Mucosa of gallbladder (tissue), 1 donor: ENCODE measurements around the gene CLEC16A. TPM values are rescaled to one million over a fixed set of nuclear protein-coding genes. Genes with fewer than 3 reads are reported as not detected.
"Not testable (repeated sequence)": the region's sequence is repeated elsewhere in the genome, so short reads cannot be mapped to it uniquely, and the experiment has no call there.

Experiments
- DNase-seq: peaks from one replicate; pipeline ENCODE4 v3.0.0-alpha.2; 2020; ENCODE audit warnings: low spot score
- total RNA-seq: library from RNA; stranded (reverse); gene quantifications from one replicate; pipeline ENCODE4 v1.2.1, GENCODE V29; 2021
- donor health status: DM: no; HTN: no; CAD: no.

CLEC16A gene
- total RNA-seq, 1 donor from 2014 or later: 27.6 TPM

DNA sequence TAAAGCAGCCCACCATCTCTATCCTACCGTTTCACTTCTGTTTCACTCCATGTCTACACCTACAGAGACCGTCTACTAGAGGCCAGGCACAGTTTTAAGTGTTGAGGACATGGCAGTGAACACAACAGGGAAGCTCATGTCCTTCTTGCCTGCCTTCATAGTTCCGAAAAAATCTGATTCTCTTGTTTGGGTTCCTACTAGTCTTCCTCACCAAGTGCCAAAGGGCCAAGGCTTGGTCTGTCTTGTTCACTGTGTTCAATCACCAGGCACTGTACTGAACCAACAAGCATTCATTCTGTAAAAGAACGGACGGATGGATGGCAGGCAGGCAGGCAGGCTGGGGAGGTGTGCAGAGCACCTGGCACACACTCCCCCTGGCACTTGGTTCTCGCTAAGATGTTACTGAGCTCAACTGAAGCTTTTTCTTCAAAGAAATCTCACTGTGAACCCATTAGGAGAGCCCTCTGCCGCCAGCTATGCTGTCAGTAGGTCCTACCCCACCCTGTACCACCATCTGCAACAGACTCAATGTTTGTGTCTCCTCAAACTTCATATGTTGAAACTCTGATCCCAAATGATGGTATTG, 4.6 kb upstream of the CLEC16A start:
- DNase-seq: no peak

DNA sequence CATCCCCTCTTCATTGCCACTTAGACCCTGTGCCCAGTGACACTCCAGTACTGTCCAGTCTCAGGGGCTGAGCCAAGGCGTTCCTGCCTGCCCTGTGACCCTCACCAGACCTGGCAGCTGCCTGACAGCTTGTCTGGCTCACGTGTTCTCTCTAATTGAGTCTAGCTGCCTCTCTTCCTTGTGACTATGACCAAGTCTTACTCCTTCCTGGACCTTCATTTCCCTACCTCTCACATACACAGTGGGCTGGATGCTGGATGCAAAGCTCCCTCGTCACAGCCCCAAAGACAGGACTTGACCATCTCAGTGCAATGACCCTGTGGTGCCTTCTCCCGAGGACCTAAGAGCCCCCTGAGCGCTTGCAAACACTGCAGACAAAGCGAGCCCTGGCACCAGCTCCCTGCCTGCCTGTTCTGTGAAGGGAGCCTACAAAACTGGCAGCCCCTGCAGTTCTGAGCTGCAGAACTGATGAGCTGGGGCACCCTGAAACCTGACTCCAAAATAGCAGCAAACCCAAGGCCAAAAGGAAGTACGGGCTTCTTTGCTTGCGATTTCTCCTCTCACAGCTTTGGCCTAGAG, 3.8 kb upstream of the CLEC16A start:
- no peak for DNase-seq

DNA sequence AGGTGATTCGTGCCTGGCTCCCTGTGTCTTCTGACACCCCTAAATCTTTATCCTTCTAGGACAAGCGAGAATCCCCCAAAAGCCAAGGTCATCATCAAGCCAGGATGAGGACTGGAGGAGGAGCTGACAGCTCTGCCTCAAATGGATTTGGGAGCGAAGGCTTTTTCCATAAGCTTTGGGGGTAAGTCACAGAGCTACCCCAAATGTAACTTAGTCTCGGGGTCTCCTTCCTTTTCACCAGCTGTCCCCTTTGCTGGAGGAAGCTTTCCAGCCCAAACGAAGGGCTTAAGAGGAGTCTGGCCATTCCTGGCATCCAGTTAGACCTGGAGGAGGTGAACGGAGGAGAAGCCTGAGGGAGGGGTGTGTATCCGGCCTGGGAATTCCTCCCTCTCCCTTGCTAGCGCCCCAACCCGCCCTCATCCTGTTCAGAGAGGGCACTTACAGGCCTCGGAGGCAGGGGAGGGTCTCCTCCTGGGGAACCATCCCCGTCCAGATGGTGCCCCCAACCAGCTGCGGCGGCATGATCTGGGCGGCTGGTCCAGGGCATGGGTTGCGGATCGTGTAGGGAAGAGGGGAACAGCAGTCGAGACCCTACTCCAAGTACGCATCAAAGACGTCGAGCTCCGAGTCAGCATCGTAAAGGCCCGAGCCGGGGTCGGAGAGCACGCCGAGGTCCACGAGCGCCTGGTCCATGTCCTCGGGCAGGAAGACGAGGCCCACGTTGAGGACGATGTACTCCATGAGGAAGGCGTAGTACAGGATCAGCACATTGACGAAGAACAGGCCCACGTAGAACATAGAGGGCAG, 3.0 kb upstream of the CLEC16A start:
- DNase-seq: no peak

GRCh38 chr16:10941935-10942351, 2.4 kb upstream of the CLEC16A start:
- DNase-seq: not testable (repeated sequence)

- peak; percentile 95 for DNase-seq
Observed at GRCh38 chr16:10942352-10943063, 1.9 kb upstream of the CLEC16A start, which contains the start of gene DEXI. Gene DEXI, minus strand, starts transcription at chr16:10942468. Its CDS starts 463 bp downstream, at chr16:10942005.

- no peak for DNase-seq
Observed at GRCh38 chr16:10943064-10943353, 1.4 kb upstream of the CLEC16A start.

GRCh38 chr16:10945065-10945787, 862 bp downstream of the CLEC16A start:
- no peak for DNase-seq

DNA sequence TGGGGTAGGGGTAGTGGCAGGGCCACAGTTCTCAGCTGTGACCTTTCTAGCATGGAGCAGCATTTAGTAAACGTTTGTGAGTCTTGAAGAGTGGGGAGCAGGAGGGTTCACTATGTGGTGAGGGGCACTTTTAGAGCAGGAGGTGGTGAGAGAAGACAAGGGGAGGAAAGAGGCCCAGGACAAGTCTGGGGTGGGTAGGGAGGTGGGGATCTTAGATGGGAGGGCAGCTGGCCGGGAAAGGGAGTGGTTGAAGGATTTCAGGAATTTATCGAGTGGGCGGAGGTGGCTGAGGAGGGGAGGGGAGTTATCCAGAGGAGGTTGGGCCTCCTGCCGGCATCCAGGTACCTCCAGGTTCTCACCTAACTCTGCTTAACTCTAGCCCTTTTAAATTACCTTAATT, 1.9 kb downstream of the CLEC16A start:
- DNase-seq: no peak

DNA sequence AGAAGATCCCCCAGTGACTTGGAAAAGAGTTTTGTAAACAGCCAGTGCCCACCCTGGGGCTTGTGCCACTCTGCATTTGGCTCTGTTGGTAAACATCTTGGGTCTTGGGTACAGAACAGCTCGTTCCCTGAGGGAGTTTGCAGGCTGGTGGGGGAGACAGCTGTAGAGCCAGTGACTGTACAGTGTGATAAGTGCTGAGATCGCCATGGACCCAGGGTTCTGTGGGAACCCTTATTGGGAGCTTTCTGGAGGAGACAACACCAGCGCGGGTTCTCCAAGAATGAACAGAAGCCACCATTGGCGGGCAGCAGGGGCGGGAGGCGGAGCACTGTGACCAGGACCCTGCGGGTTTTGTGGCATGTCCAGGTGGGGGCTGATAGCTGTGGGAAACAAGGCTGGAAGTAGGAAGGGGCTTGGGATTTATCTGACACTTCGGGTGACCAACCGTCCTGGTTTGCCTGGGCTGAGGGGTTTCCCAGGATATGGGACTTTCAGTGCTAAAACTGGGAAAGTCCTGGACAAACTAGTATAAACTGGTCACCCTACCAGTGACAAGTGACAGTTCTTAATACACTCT, 2.9 kb downstream of the CLEC16A start:
- DNase-seq: no peak

GRCh38 chr16:10949424-10949970, 5.1 kb downstream of the CLEC16A start:
- DNase-seq: no peak

- no peak for DNase-seq
Observed at GRCh38 chr16:10950393-10950792, 6.0 kb downstream of the CLEC16A start.

DNA sequence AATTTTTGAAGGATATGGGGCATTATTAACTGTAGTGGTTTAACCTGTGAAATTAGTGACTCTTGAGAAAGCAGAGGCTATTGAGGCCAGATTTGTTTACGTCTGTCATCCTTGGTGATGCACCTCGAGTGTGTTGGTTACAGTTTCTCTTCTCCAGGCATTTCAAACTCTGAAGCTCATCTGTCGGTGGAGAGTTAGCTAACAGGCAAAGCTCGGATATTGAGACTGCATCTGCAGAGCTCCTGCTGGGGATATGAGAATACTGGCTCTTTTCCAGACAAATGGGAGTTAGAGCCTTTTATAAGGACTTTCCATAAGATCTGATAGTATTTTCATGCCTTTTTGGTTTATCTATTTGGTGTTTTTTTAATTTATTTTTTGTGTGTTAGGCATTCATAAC, 6.7 kb downstream of the CLEC16A start:
- no peak for DNase-seq

GRCh38 chr16:10954903-10955302, 10.5 kb downstream of the CLEC16A start:
- DNase-seq: no peak

DNA sequence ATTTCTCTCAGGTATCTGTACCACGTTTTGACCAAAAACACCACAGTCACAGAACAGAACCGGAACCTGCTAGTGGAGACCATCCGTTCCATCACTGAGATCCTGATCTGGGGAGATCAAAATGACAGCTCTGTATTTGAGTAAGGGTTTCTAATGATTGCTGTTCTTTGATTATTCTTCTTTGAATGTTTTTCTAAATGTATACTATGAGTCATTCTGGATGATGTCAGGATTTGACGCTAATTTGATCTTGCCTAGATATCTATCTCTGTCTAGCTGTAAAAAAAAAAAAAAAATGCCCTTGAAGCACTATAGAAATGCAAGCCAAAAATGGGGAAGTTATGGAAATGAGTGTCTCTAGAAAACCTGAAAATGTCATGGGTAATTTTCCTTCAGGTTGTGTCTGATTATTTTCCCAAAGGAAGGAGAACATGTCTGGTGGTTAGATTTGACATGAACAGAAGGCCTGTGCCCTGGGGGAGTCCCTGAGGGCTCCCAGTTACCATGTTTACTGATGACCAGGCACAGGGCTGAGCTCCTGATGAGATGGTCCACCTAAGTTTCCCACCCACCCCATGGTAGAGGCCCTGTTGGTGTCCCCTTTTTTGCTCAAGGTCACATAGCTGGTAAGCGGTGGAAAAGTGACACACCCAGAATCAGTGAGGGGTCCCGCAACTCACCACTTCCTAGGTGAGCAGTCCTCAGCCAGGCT, 13.6 kb downstream of the CLEC16A start:
- no peak for DNase-seq

GRCh38 chr16:10959161-10959560, 14.8 kb downstream of the CLEC16A start:
- no peak for DNase-seq

GRCh38 chr16:10961231-10961630, 16.9 kb downstream of the CLEC16A start:
- no peak for DNase-seq

DNA sequence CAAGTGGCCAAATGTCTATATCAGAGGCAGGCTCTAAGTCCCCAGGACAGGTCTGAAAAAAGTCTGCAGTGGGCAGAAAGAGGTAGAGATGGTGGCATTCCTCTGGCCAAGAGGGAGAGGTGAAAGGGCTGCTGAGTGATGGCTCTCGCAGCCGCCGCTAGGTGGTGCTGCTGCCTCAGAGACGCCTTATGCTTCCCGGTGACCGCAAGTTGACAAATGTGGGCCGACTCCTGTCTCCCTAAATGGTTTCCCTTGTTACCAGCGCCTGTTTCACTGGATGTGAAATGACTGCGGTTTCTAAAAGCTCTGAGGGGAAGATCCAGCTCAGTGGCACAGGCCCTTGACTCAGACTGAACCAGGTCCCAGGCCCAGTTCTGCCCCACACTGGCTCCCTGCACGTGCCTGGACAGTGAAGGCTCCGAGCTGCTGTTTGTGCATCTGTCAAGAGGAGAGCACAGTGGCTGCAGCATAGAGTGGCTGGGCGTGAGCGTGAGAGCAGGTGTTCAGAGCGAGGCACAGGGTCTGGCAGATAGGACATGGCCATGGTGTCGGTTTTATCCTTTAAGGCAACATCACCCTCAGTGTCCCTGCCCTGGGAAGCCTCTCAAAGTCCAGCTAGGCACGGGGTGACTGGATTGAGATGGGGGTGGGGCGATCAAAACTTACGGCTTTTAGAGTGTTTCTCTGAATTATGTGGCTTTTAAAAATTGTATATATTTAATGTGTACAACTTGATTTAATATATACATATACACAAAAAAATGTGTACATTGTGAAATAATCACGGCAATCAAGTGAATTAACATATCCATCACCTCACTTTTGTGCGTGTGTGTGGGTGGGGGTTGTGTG, 19.9 kb downstream of the CLEC16A start:
- peak; percentile 81 for DNase-seq

- no peak for DNase-seq
Observed at GRCh38 chr16:10964891-10965326, 20.5 kb downstream of the CLEC16A start.

- DNase-seq: no peak
Observed at GRCh38 chr16:10965440-10966061, 21.2 kb downstream of the CLEC16A start.
